ENCODE measurements around the gene PLA2G4B. TPM values are rescaled to one million over a fixed set of nuclear protein-coding genes. Genes with fewer than 3 reads are reported as not detected.

The PLA2G4B gene
- total RNA-seq, 1 donor from 2014 or later, result 1.8 TPM

DNA sequence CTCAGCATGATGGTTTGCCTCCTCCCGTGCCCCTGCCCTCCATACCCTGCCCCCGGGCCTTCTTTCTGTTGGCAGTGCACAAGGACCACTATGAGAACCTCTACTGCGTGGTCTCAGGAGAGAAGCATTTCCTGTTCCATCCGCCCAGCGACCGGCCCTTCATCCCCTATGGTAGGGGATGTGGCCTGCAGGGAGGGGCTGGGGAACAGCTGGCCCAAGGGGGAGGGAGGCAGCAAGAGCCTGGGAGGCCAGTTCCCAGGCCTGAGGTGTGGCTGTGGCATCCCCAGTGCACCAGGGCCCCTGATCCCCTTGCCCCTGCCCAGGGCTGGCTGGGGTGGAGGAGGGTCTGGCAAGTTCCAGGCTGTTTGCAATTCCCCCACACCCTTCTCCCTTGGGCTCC, 2.6 kb upstream of the PLA2G4B start:
- H3K27ac Mint-ChIP-seq (ENCODE audit: unreplicated experiment), result no peak overlapping the region
- TF ChIP-seq, protein P1, sequence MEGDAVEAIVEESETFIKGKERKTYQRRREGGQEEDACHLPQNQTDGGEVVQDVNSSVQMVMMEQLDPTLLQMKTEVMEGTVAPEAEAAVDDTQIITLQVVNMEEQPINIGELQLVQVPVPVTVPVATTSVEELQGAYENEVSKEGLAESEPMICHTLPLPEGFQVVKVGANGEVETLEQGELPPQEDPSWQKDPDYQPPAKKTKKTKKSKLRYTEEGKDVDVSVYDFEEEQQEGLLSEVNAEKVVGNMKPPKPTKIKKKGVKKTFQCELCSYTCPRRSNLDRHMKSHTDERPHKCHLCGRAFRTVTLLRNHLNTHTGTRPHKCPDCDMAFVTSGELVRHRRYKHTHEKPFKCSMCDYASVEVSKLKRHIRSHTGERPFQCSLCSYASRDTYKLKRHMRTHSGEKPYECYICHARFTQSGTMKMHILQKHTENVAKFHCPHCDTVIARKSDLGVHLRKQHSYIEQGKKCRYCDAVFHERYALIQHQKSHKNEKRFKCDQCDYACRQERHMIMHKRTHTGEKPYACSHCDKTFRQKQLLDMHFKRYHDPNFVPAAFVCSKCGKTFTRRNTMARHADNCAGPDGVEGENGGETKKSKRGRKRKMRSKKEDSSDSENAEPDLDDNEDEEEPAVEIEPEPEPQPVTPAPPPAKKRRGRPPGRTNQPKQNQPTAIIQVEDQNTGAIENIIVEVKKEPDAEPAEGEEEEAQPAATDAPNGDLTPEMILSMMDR (IDR thresholded peaks at IDR 0.05; ENCODE audit: insufficient read depth, low read depth, low read length), result no peak
- no peak for TF ChIP-seq EZH2 (IDR thresholded peaks at IDR 0.05; ENCODE audit: insufficient read depth, low read length)
- Histone ChIP-seq H3K36me3 (ENCODE audit: insufficient read depth, low read length) (peaks cover 2% of the 10 kb centered on the region), H3K27me3 (ENCODE audit: insufficient read depth, low read length) (no peaks in the 10 kb centered on the region), H3K79me2 (ENCODE audit: insufficient read depth, low read length) (no peaks in the 10 kb centered on the region), H2AFZ (ENCODE audit: low read depth, low read length) (no peak overlapping the region), H3K4me1 (ENCODE audit: insufficient read depth, low read length) (no peaks in the 10 kb centered on the region), H3K4me3 (ENCODE audit: insufficient read depth, low read depth, low read length) (no peak overlapping the region), H3K9me3 (ENCODE audit: insufficient read depth, low read depth, low read length) (no peaks in the 10 kb centered on the region), H4K20me1 (ENCODE audit: insufficient read depth, low read length) (peaks cover 19% of the 10 kb centered on the region), H3K9ac (ENCODE audit: low read length) (no peak overlapping the region), H3K27ac (ENCODE audit: low read depth, low read length) (no peak overlapping the region), H3K4me2 (ENCODE audit: low read length) (no peak overlapping the region)
- no peaks in the 10 kb centered on the region for H3K27me3 Mint-ChIP-seq (ENCODE audit: low read depth, unreplicated experiment)
- peaks cover 18% of the 10 kb centered on the region for H3K36me3 Mint-ChIP-seq (ENCODE audit: low read depth, unreplicated experiment)
- no peak overlapping the region for H3K4me3 Mint-ChIP-seq (ENCODE audit: unreplicated experiment)
- no peak for FAIRE-seq
- H3K4me1 Mint-ChIP-seq (ENCODE audit: low read depth, unreplicated experiment), result peaks cover 2% of the 10 kb centered on the region
- peaks cover 2% of the 10 kb centered on the region for H3K9me3 Mint-ChIP-seq (ENCODE audit: unreplicated experiment)
- DNase-seq (ENCODE audit: low read depth), result no peak

DNA sequence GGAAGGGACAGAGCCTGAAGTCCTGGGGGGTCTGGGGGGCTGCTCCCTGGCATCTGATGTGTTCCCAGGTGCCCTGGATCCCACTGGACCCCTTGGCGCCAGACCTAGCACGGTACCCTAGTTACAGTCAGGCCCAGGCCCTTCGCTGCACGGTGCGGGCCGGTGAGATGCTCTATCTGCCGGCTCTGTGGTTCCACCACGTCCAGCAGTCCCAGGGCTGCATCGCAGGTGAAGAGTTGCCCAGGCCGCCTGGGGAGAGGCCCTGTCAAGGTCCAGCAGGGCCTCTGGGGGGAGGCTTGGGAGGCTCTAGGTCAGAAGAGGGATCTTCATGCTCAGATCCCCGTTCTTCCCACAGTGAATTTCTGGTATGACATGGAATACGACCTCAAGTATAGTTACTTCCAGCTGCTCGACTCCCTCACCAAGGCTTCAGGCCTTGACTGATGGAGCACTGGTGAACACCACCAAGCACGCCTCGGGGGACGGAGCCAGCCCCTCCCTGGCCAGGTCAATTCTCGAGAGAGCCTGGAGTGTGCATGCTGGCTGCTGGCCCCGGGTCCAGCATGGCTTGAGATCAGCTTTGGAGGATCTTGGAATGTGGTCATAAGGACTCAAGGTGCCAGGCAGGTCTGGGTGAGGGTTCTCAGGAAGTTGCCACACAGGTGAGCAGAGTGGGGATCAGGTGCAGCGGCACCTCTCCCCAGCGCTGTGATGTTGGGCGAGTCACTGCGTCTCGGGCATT, 1.8 kb upstream of the PLA2G4B start:
- TF ChIP-seq EZH2 (IDR thresholded peaks at IDR 0.05; ENCODE audit: insufficient read depth, low read length), result no peak
- H4K20me1 ChIP-seq (ENCODE audit: insufficient read depth, low read length), result peaks cover 13% of the 10 kb centered on the region
- FAIRE-seq (no peak), DNase-seq (ENCODE audit: low read depth) (no peak)
- no peak overlapping the region for H3K4me3 ChIP-seq (ENCODE audit: insufficient read depth, low read depth, low read length)
- H3K27me3 Mint-ChIP-seq (ENCODE audit: low read depth, unreplicated experiment), result no peaks in the 10 kb centered on the region
- no peaks in the 10 kb centered on the region for H3K9me3 ChIP-seq (ENCODE audit: insufficient read depth, low read depth, low read length)
- H3K27ac ChIP-seq (ENCODE audit: low read depth, low read length), result no peak overlapping the region
- H3K36me3 Mint-ChIP-seq (ENCODE audit: low read depth, unreplicated experiment), result peaks cover 15% of the 10 kb centered on the region
- H3K27ac Mint-ChIP-seq (ENCODE audit: unreplicated experiment), result no peak overlapping the region
- H3K79me2 ChIP-seq (ENCODE audit: insufficient read depth, low read length), result no peaks in the 10 kb centered on the region
- H3K4me3 Mint-ChIP-seq (ENCODE audit: unreplicated experiment), result no peak overlapping the region
- H3K4me1 ChIP-seq (ENCODE audit: insufficient read depth, low read length), result no peaks in the 10 kb centered on the region
- no peak overlapping the region for H3K4me2 ChIP-seq (ENCODE audit: low read length)
- peaks cover 2% of the 10 kb centered on the region for H3K9me3 Mint-ChIP-seq (ENCODE audit: unreplicated experiment)
- H2AFZ ChIP-seq (ENCODE audit: low read depth, low read length), result no peak overlapping the region
- H3K27me3 ChIP-seq (ENCODE audit: insufficient read depth, low read length), result no peaks in the 10 kb centered on the region
- peaks cover 2% of the 10 kb centered on the region for H3K4me1 Mint-ChIP-seq (ENCODE audit: low read depth, unreplicated experiment)
- H3K36me3 ChIP-seq (ENCODE audit: insufficient read depth, low read length), result no peaks in the 10 kb centered on the region
- H3K9ac ChIP-seq (ENCODE audit: low read length), result no peak overlapping the region

DNA sequence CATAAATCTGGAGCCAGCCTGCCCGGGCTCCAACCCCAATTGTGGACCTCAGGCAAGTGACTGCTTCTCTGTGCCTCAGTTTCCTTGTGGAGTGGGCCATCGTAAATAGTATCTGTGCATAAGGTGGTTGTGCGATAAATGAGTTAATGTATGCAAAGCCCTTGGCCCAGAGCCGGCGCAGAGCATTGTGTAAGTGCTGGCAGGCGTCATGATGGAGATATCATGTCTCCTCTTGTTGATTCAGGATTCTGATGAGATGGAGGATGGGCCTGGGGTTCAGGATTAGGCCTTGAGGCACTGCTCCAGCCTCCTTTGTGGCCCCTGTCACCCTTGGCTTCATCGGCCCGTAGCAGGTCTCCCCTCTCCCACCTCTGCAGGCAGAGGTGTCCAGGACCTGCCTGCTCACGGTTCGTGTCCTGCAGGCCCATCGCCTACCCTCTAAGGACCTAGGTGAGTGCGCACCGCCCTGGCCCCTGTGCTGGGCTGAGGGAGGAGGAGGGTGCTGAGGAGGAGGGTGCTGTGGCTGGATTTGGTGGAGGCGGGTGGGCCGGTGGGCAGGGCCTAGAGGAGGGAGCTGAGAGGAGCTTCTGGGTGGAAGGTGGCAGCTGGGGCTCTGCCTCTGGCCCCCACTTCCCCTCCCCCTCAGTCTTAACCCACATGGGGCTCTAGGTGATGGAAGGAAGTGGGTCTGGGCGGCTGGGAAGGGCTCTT, 1.3 kb downstream of the PLA2G4B start:
- Mint-ChIP-seq H3K9me3 (ENCODE audit: unreplicated experiment) (no peaks in the 10 kb centered on the region), H3K27me3 (ENCODE audit: low read depth, unreplicated experiment) (no peaks in the 10 kb centered on the region), H3K27ac (ENCODE audit: unreplicated experiment) (no peak overlapping the region), H3K36me3 (ENCODE audit: low read depth, unreplicated experiment) (peaks cover 10% of the 10 kb centered on the region), H3K4me1 (ENCODE audit: low read depth, unreplicated experiment) (no peaks in the 10 kb centered on the region), H3K4me3 (ENCODE audit: unreplicated experiment) (no peak overlapping the region)
- Histone ChIP-seq H3K27ac (ENCODE audit: low read depth, low read length) (no peak overlapping the region), H3K9ac (ENCODE audit: low read length) (no peak overlapping the region), H3K4me2 (ENCODE audit: low read length) (no peak overlapping the region), H3K79me2 (ENCODE audit: insufficient read depth, low read length) (no peaks in the 10 kb centered on the region), H3K4me1 (ENCODE audit: insufficient read depth, low read length) (no peaks in the 10 kb centered on the region), H3K27me3 (ENCODE audit: insufficient read depth, low read length) (no peaks in the 10 kb centered on the region), H3K36me3 (ENCODE audit: insufficient read depth, low read length) (no peaks in the 10 kb centered on the region), H2AFZ (ENCODE audit: low read depth, low read length) (no peak overlapping the region), H3K9me3 (ENCODE audit: insufficient read depth, low read depth, low read length) (no peaks in the 10 kb centered on the region), H3K4me3 (ENCODE audit: insufficient read depth, low read depth, low read length) (no peak overlapping the region), H4K20me1 (ENCODE audit: insufficient read depth, low read length) (peaks cover 4% of the 10 kb centered on the region)
- FAIRE-seq (no peak), DNase-seq (ENCODE audit: low read depth) (no peak)
- TF ChIP-seq, protein P1 (IDR thresholded peaks at IDR 0.05; ENCODE audit: insufficient read depth, low read depth, low read length), result no peak
- no peak for TF ChIP-seq EZH2 (IDR thresholded peaks at IDR 0.05; ENCODE audit: insufficient read depth, low read length)

Data from astrocyte (in vitro differentiated cells and primary cell).